Suppressor macrophage (primary cell): ENCODE data around the gene FAM20B.
"Not testable (repeated sequence)": the region's sequence is repeated elsewhere in the genome, so short reads cannot be mapped to it uniquely, and the experiment has no call there.

Experiments
- DNase-seq, 4 experiments: peaks; one replicate each; pipeline ENCODE4 v3.0.0-alpha.2; 2020 to 2022

Gene FAM20B

GRCh38 chr1:179023946-179024650 is 1.6 kb upstream of the FAM20B start:
- no peak for DNase-seq

DNA sequence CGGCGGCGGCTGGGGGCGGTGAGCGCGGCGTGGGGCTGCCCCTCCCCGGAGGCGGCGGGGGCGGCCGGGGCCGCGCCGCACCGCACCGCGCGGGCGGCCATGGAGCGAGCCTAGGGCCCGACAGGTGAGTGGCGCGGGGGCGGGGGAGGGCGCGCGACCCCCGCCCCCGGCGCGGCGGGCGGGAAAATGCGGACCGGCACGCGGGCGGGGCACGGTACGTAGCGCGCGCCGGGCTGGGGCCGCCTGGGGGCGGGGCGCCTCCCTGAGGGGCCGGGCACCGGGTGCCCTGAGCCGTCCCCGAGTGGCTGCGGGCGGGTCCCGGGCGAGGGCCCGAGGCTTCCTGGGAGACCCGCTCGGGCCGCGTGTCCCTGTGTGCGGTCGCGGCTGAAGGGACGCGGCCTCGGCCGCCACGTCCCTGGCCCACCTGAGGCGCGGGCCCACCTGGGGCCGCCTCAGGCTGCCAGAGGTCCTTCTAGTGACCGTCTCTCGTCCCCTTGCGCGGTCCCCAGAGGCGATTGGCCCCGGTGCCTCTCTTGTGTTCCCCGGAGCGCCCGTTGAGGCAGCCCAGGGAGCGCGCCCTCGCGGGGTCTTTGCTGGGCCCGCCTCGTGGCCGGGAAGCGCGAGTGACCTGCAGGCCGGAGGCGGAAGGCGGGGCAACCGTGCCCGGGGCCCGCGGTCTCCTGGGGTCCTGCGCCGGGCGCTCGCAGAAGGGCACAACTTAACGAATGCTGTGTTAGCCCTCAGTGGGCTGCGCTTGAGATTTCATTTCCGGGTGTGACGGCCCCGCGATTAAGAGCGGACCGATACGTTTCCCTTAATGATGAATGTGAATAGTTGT is 500 bp downstream of the FAM20B start:
- peak; percentile 74 to 92 (median 85) for DNase-seq

- DNase-seq = peak in 2 of 4 experiments; percentile 26 to 32
Observed at GRCh38 chr1:179026813-179027669, 1.3 kb downstream of the FAM20B start.

DNA sequence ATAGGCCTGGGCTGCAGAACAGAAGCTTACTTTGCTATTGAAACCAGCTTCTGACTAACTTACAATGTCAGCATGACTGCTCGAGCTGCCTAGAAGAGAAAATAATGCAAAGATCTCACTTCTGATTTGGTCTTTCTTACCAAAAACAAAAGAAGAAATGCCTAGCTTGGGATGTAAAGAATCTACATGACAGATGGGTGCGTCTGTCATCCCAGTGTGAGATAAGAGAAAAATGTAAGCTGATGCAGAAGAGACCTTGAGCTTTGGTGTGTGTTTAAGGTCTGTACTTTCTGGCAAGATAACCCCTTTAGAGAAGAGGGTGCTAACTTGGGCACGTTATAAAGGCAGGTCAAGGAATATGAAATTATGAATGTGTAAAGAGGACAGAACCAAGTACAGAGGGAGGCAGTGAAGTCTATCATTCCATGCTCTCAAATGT is 3.6 kb downstream of the FAM20B start:
- DNase-seq = no peak

GRCh38 chr1:179030130-179030529 is 4.4 kb downstream of the FAM20B start:
- DNase-seq = no peak

GRCh38 chr1:179030683-179031082 is 5.0 kb downstream of the FAM20B start:
- no peak for DNase-seq

GRCh38 chr1:179031284-179031683 is 5.6 kb downstream of the FAM20B start:
- no peak for DNase-seq

GRCh38 chr1:179031855-179032513 is 6.3 kb downstream of the FAM20B start:
- peak in 3 of 4 experiments; percentile 32 to 54 (median 41) for DNase-seq

DNA sequence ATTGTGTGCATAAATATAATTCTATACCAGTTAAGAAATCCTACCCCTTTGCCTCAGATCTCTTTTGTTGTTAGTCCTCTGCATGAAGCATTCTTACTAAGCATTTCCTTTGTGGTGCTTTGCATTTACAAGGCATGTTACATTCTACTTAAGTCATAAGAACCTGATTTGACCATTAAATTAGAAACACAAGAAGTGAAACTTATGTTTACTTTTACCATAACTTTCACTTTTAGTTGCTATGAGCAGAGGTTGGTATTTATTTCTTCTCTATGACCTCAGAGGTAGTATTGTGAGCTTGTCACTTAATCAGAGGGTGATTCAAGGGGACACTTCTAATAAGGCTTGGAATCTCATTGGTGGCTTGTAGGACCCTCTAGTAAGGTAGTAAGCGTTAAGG is 9.0 kb downstream of the FAM20B start:
- DNase-seq = peak in 2 of 4 experiments; percentile 45 to 64

DNA sequence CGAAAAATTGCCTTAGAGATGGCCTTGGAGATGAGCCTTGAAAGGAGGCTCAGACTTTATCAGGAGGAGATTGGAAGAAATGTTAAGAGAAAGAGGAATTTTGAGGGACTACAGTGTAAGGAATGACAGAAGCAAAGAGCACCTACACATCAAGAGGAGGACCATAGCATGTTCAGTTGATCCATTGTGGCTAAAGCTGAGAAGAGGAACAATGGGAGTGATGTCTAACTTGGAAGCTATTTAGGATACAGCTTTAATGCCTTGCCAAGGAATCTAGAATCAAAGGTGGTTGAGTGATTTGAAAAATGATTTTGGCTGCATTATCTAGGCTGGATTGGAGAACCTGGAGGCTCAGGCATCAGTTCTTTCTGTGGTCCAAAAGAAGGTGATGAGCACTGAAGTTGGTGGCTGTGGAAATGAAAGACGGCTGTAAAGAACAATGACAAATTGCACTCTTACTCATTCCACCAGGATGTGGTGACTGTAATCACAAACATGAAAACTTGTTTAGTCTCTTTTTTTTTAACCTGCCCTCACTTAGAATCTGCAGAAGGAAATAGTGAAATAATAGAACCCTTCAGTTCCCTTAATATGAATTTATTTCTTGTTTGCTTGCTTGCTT is 11.3 kb downstream of the FAM20B start:
- no peak for DNase-seq

GRCh38 chr1:179038528-179039281 is 13.0 kb downstream of the FAM20B start:
- DNase-seq = no peak

DNA sequence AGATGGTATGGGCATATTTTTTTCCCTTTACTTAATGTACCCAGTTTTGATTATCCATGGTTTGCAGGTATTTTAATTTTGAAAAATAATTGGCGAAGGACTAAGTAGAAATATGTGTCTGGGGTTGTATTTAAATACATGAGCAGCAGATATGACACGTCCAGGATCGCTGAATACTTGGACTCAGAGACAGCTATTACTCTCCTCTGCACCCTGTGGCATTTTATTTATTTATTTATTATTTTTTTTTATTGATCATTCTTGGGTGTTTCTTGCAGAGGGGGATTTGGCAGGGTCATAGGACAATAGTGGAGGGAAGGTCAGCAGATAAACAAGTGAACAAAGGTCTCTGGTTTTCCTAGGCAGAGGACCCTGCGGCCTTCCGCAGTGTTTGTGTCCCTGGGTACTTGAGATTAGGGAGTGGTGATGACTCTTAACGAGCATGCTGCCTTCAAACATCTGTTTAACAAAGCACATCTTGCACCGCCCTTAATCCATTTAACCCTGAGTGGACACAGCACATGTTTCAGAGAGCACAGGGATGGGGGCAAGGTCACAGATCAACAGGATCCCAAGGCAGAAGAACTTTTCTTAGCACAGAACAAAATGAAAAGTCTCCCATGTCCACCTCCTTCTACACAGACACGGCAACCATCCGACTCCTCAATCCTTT is 13.9 kb downstream of the FAM20B start:
- DNase-seq = not testable (repeated sequence)

- DNase-seq = not testable (repeated sequence)
Observed at GRCh38 chr1:179040175-179040551, 14.5 kb downstream of the FAM20B start.

- DNase-seq = no peak
Observed at GRCh38 chr1:179042087-179042486, 16.4 kb downstream of the FAM20B start.

DNA sequence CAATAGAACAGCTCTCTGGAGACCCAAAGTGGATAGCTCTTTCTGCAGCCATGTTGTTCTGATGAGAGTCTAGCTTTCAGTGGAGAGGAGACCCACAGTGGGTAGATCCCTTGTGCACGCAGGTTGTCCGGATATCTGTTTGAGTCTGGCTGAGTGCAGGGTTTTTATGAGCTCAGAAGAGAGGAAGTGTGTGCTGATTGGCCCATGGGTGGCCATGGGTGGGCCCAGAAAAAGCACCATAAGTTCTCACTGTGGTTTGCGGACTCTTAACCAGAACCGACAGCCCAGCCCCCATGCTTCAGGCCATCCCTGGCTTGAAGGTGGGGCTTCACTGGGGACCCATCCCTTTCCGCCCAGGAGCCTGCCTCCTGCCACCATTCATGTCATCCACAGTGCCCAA is 17.0 kb downstream of the FAM20B start:
- DNase-seq = no peak

- no peak for DNase-seq
Observed at GRCh38 chr1:179043266-179043665, 17.6 kb downstream of the FAM20B start.

DNA sequence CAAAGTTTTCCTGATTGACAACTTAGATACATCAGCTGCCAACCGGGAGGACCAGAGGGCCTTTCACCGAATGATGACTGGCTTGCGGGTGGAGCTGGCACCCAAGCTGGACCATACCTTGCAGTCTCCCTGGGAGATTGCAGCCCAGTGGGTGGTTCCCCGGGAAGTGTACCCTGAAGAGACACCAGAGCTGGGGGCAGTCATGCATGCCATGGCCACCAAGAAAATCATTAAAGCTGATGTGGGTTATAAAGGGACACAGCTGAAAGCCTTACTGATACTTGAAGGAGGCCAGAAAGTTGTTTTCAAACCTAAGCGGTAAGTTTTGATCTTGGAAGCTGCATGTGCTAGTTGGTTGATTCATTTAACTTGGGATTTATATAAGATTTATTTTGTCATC is 18.2 kb downstream of the FAM20B start:
- DNase-seq = no peak

- DNase-seq = no peak
Observed at GRCh38 chr1:179046808-179047635, 21.3 kb downstream of the FAM20B start.

DNA sequence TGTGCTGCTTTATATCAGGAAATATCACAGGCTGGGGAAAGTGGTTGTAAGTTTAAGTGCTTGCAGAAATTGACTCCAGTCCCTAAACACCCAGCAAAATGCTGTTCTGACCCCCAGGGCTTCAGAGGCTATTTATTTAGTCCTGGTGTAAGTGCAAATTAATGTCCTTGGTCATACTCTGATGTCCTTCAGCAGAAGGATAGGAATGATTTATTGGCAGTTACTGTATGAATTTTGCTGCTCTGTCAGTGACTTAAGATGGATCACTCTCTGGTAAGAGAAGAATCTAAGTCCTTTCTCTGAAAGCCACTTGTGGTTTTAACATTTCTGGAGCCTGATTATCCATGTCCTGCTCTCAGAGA is 21.9 kb downstream of the FAM20B start:
- DNase-seq = no peak
